HepG2 (cell line): ENCODE data around the gene TLX1. TPM values are rescaled to one million over a fixed set of nuclear protein-coding genes. Genes with fewer than 3 reads are reported as not detected.

Experiments used
- ATAC-seq: fragments of 200-7000 bp; cut with Tn5 transposase; 3 replicates; pipeline ENCODE4 v1.9.1; 2020; ENCODE audit warnings: mild to moderate bottlenecking, moderate library complexity
- BruUV-seq: library from RNA; stranded (reverse); fragments of 400-500 nt; replicated peaks from 2 replicates; lab custom pipeline; 2021; lab: Mats Ljungman, UMichigan
- CTCF ChIA-PET: fragments of 300-600 bp; formaldehyde crosslinking; extraction: SDS; loops from one replicate; lab custom pipeline; 2021; ENCODE audit warnings: low total read pairs, inconsistent platforms, low intra/inter-chr PET ratio; lab: Yijun Ruan, JAX
- POLR2A ChIA-PET: fragments of 350-600 bp; sonication (Branson Sonifier 250); formaldehyde crosslinking; loops from one replicate; lab custom pipeline; 2020; ENCODE audit warnings: antibody characterized with exemption, inconsistent platforms; lab: Yijun Ruan, JAX
- DNase-seq: peaks from one replicate; pipeline ENCODE4 v3.0.0-alpha.2; 2015; ENCODE audit warnings: low spot score
- FAIRE-seq: peaks from 3 replicates; lab custom pipeline; 2011; peaks lifted over from hg19 to GRCh38; lab: Jason Lieb, UNC
- H2AFZ ChIP-seq: one replicate; pipeline ENCODE4 v1.6.1; 2011; ENCODE audit warnings: low read length, inconsistent platforms
- H3K27ac ChIP-seq: fragments of 300-600 bp; 3 replicates; pipeline ENCODE4 v1.8.0; 2011; ENCODE audit warnings: mixed run types, mild to moderate bottlenecking, mixed read lengths, low read length, inconsistent platforms; ENCODE audit not compliant: insufficient read depth; ENCODE audit errors: extremely low read length
- H3K27me3 ChIP-seq, 2 experiments: fragments of 200-600 bp in 1 of 2; 2 replicates in 1 of 2; 3 replicates in 1 of 2; pipeline versions ENCODE4 v1.6.0 to v1.8.0; 2011; ENCODE audit warnings: low read length in 2 of 2, mild to moderate bottlenecking in 2 of 2, moderate library complexity in 2 of 2, inconsistent platforms in 1 of 2; ENCODE audit not compliant: insufficient read depth in 2 of 2, control insufficient read depth in 1 of 2
- H3K36me3 ChIP-seq, 2 experiments: fragments of 200-600 bp in 1 of 2; replicated peaks in 1 of 2; 2 replicates in 1 of 2; 3 replicates in 1 of 2; pipeline versions ENCODE4 v1.5.1 to v1.8.0; 2011; ENCODE audit warnings: low read length in 2 of 2, inconsistent platforms in 1 of 2; ENCODE audit not compliant: insufficient read depth in 2 of 2, control insufficient read depth in 1 of 2
- H3K4me1 ChIP-seq: 2 replicates; pipeline ENCODE4 v1.5.1; 2012; ENCODE audit warnings: low read length, inconsistent platforms; ENCODE audit not compliant: insufficient read depth
- H3K4me2 ChIP-seq: 2 replicates; pipeline ENCODE4 v1.6.0; 2011; ENCODE audit warnings: low read depth, low read length, inconsistent platforms
- H3K4me3 ChIP-seq, 3 experiments: fragments of 200-600 bp in 1 of 3; sonication (generic), shearing (Covaris generic) in 1 of 3; replicated peaks in 1 of 3; 2 replicates each; pipeline ENCODE4 v1.5.1; 2011 to 2016; ENCODE audit warnings: low read length in 3 of 3, inconsistent platforms in 2 of 3, low read depth in 2 of 3, mild to moderate bottlenecking in 2 of 3, control low read depth in 1 of 3, mixed read lengths in 1 of 3; ENCODE audit not compliant: insufficient read depth in 1 of 3
- H3K79me2 ChIP-seq: one replicate; pipeline ENCODE4 v1.6.1; 2011; ENCODE audit warnings: low read length, inconsistent platforms; ENCODE audit not compliant: insufficient read depth
- H3K9ac ChIP-seq: 2 replicates; pipeline ENCODE4 v1.6.0; 2011; ENCODE audit warnings: mild to moderate bottlenecking, low read depth, low read length, inconsistent platforms; ENCODE audit not compliant: insufficient read depth
- H3K9me3 ChIP-seq: 2 replicates; pipeline ENCODE4 v1.5.1; 2012; ENCODE audit warnings: mild to moderate bottlenecking, low read length
- H4K20me1 ChIP-seq: 2 replicates; pipeline ENCODE4 v1.6.0; 2011; ENCODE audit warnings: inconsistent platforms, mild to moderate bottlenecking, low read length, moderate library complexity; ENCODE audit not compliant: insufficient read depth
- DNMT3B ChIP-seq: conservative IDR thresholded peaks from 2 replicates; pipeline ENCODE4 v1.6.1; 2016; ENCODE audit warnings: missing biosample characterization, control low read depth
- E2F5 ChIP-seq: sonication (generic); formaldehyde crosslinking; conservative IDR thresholded peaks from 2 replicates; pipeline ENCODE4 v1.4.0; 2020; ENCODE audit warnings: missing genetic modification reagents
- EED ChIP-seq: sonication (generic); formaldehyde crosslinking; IDR thresholded peaks from 2 replicates; pipeline ENCODE4 v1.5.0; 2020; ENCODE audit warnings: mild to moderate bottlenecking, missing genetic modification reagents
- HNRNPLL ChIP-seq: fragments of 200-400 bp; formaldehyde crosslinking; IDR thresholded peaks from 2 replicates; pipeline ENCODE4 v1.6.1; 2017; ENCODE audit warnings: mild to moderate bottlenecking, low read depth, low read length; ENCODE audit not compliant: poor library complexity, severe bottlenecking
- KAT2B ChIP-seq: fragments of 150-350 bp; IDR thresholded peaks from 2 replicates; pipeline ENCODE4 v1.6.1; 2014; ENCODE audit warnings: low read depth, low read length, borderline replicate concordance
- RARA ChIP-seq: IDR thresholded peaks from 2 replicates; pipeline ENCODE4 v1.6.1; 2016; ENCODE audit warnings: missing genetic modification reagents, missing compliant biosample characterization
- TEAD2 ChIP-seq: sonication (generic); formaldehyde crosslinking; IDR thresholded peaks from 2 replicates; pipeline ENCODE4 v1.9.0; 2021; ENCODE audit warnings: missing genetic modification reagents
- ZNF18 ChIP-seq: sonication (generic); formaldehyde crosslinking; IDR thresholded peaks from 2 replicates; pipeline ENCODE4 v1.8.0; 2022; ENCODE audit warnings: mild to moderate bottlenecking, missing genetic modification reagents; ENCODE audit not compliant: insufficient replicate concordance
- ZNF180 ChIP-seq: sonication (generic); formaldehyde crosslinking; IDR thresholded peaks from 2 replicates; pipeline ENCODE4 v1.4.0; 2020; ENCODE audit warnings: low read depth, missing genetic modification reagents, borderline replicate concordance
- ZNF556 ChIP-seq: sonication (generic); formaldehyde crosslinking; IDR thresholded peaks from 2 replicates; pipeline ENCODE4 v1.4.0; 2020; ENCODE audit warnings: mild to moderate bottlenecking, missing genetic modification reagents, borderline replicate concordance
- ZNF704 ChIP-seq: sonication (generic); formaldehyde crosslinking; IDR thresholded peaks from 2 replicates; pipeline ENCODE4 v1.8.1; 2023; ENCODE audit warnings: mild to moderate bottlenecking, inconsistent platforms, moderate library complexity, missing genetic modification reagents, borderline replicate concordance
- ZSCAN22 ChIP-seq: sonication (generic); formaldehyde crosslinking; IDR thresholded peaks from 2 replicates; pipeline ENCODE4 v1.4.0; 2020; ENCODE audit warnings: mild to moderate bottlenecking, missing genetic modification reagents
- ZSCAN25 ChIP-seq: sonication (generic); formaldehyde crosslinking; IDR thresholded peaks from 2 replicates; pipeline ENCODE4 v1.8.0; 2022; ENCODE audit warnings: mild to moderate bottlenecking, missing genetic modification reagents
- WGBS: methylation state at CpG from one replicate; pipeline ENCODE4 v1.1.6; 2017; ENCODE audit warnings: low lambda C conversion rate; 5-methylcytosine and 5-hydroxymethylcytosine counted together
- in situ Hi-C: cut with HindIII; loops from 2 replicates; pipeline ENCODE4 v1.10.0; 2017; ENCODE audit warnings: low pct_unique_long_range_greater_than_20kb; ENCODE audit not compliant: extremely low pct_ligation_motif_present
- intact Hi-C: fragments of 100-400 bp; cut with micrococcal nuclease; formaldehyde crosslinking; loops from one replicate; pipeline ENCODE4 v1.10.0; 2022; ENCODE audit not compliant: unreplicated experiment
- polyA plus RNA-seq, 8 experiments: library from polyadenylated mRNA; depleted of rRNA in 3 of 8; stranded (reverse) in 7 of 8; unstranded in 1 of 8; fragments of >200 nt; fragmentation: Illumina TruSeq in 4 of 8; extraction: Trizol in 4 of 8; gene quantifications; 2 replicates each; pipeline versions ENCODE4 v1.2.1 to v1.2.3, GENCODE V29; 2011 to 2016; ENCODE audit warnings: low read depth in 4 of 8, missing spikeins in 1 of 8, mixed read lengths in 1 of 8; ENCODE audit not compliant: insufficient read depth in 1 of 8
- total RNA-seq, 5 experiments: library from RNA; depleted of rRNA; stranded (reverse); fragments of >200 nt; fragmentation: Illumina TruSeq; extraction: Trizol; gene quantifications; 2 replicates each; pipeline ENCODE4 v1.2.3, GENCODE V29; 2016; ENCODE audit warnings: low read depth in 1 of 5

Gene TLX1
- total and polyA plus RNA-seq, 2 of the 13 experiments (the other 11 are each of a cell fraction or from before 2014, with no cell fraction given): 0.07 to 0.26 TPM

- no TSS peak for BruUV-seq
These were observed 24.8 kb downstream of the TLX1 start for GRCh38 chr10:101155896-101156295.

GRCh38 chr10:101157756-101158458 is 26.8 kb downstream of the TLX1 start:
- ChIA-PET CTCF (no interaction called here), POLR2A (no interaction called here)
- Histone ChIP-seq H3K36me3 (no peaks in the 10 kb centered on the region), H2AFZ (no peak overlapping the region), H3K27me3 (peaks cover 0 to 27% of the 10 kb centered on the region in 2 experiments; a peak in 2 of 5 replicates), H3K9ac (no peak overlapping the region), H3K4me1 (peaks cover 17% of the 10 kb centered on the region), H3K79me2 (no peaks in the 10 kb centered on the region), H3K27ac (no peak overlapping the region), H3K4me2 (no peak overlapping the region), H3K4me3 (no peak overlapping the region), H3K9me3 (no peaks in the 10 kb centered on the region), H4K20me1 (no peaks in the 10 kb centered on the region)
- no TSS peak for BruUV-seq
- ATAC-seq: no peak
- 2% methylated on average over 6 of the region's 6 CpGs for WGBS
- intact Hi-C loops: no loop called here
- no peak for DNase-seq
- no peak for FAIRE-seq
- in situ Hi-C loops: no loop called here
- no peak for TF ChIP-seq ZNF556
- no peak for TF ChIP-seq RARA
- TF ChIP-seq E2F5 (CRISPR knock-in tag): no peak
- TF ChIP-seq ZSCAN22 (CRISPR knock-in tag): no peak
- no peak for TF ChIP-seq ZNF18 (CRISPR knock-in tag)
- TF ChIP-seq ZSCAN25 (CRISPR knock-in tag): no peak
- no peak for TF ChIP-seq TEAD2 (CRISPR knock-in tag)
- no peak for TF ChIP-seq KAT2B
- no peak for TF ChIP-seq ZNF180 (CRISPR knock-in tag)
- no peak for TF ChIP-seq DNMT3B (CRISPR knock-in tag)

More at GRCh38 chr10:101155896-101156295, 24.8 kb downstream of the TLX1 start:
- Histone ChIP-seq H3K9me3 (no peaks in the 10 kb centered on the region), H3K9ac (no peak overlapping the region), H3K4me1 (no peaks in the 10 kb centered on the region), H2AFZ (no peak overlapping the region), H3K79me2 (no peaks in the 10 kb centered on the region), H3K27me3 (peaks cover 0 to 31% of the 10 kb centered on the region in 2 experiments; a peak in 1 of 5 replicates), H4K20me1 (no peaks in the 10 kb centered on the region), H3K4me3 (no peak overlapping the region), H3K27ac (no peak overlapping the region), H3K36me3 (no peaks in the 10 kb centered on the region), H3K4me2 (no peak overlapping the region)
- ATAC-seq (no peak), FAIRE-seq (no peak), DNase-seq (no peak)
- in situ Hi-C loops: no loop called here
- POLR2A ChIA-PET: no interaction called here
- no peak for TF ChIP-seq HNRNPLL
- TF ChIP-seq EED (CRISPR knock-in tag): no peak
- TF ChIP-seq ZNF704 (CRISPR knock-in tag): no peak
- intact Hi-C loops: no loop called here
- WGBS: 3% methylated on average over 3 of the region's 3 CpGs
- CTCF ChIA-PET: no interaction called here
